GM20000 (cell line): ENCODE results near the gene CARD19.

Experiments used
- DNase-seq: peaks from one replicate; pipeline ENCODE4 v3.0.0; 2012; ENCODE audit warnings: low spot score
- TF ChIP-seq, protein P1 (sequence below): IDR thresholded peaks from 2 replicates; pipeline ENCODE4 v1.5.1; 2012; ENCODE audit warnings: mild to moderate bottlenecking, control low read depth; ENCODE audit errors: extremely low read depth, missing control alignments

CARD19 gene

DNA sequence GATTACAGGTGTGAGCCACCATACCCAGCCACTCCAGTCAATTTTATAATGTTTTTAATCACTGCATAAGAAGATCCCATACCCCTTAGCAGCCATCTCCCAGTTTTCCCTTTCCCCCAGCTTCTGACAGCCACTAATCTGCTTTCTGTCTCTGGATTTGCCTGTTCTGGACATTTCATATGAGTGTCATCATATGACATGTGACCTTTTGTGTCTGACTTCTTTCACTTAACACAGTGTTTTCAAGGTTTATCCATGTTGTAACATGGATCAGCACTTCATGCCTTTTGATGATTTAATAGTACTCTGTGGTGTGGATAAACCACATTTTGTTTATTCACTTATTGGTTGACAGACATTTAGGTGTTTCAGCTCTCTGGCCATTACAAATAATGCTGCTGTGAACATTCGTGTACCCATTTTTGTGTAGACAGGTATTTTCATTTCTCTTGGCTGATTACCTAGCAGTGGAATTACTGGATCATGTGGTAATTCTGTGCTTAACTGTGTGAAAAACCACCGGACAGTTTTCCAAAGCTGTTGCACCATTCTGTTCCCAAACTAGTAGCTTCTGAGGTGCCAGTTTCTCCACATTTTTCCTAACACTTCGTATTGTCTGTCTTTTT is 28.9 kb upstream of the CARD19 start:
- TF ChIP-seq, protein P1, sequence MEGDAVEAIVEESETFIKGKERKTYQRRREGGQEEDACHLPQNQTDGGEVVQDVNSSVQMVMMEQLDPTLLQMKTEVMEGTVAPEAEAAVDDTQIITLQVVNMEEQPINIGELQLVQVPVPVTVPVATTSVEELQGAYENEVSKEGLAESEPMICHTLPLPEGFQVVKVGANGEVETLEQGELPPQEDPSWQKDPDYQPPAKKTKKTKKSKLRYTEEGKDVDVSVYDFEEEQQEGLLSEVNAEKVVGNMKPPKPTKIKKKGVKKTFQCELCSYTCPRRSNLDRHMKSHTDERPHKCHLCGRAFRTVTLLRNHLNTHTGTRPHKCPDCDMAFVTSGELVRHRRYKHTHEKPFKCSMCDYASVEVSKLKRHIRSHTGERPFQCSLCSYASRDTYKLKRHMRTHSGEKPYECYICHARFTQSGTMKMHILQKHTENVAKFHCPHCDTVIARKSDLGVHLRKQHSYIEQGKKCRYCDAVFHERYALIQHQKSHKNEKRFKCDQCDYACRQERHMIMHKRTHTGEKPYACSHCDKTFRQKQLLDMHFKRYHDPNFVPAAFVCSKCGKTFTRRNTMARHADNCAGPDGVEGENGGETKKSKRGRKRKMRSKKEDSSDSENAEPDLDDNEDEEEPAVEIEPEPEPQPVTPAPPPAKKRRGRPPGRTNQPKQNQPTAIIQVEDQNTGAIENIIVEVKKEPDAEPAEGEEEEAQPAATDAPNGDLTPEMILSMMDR, result no peak
- no peak for DNase-seq

DNA sequence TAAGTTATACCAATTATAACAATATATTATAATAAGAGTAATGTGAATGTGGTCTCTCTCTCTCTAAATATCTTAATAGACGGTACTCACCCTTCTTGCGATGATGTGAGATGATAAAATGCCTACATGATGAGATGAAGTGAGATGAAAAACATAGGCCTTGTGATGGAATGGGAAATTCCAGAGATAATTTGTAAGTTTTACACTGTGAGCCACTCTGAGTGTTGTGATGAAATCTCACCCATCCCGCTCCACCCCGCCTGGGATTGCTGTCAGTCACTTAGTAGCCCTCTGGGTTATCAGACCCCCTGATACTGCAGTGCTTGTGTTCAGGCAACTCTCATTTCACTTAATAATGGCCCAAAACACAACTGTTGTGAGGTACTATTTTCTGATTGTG is 27.1 kb upstream of the CARD19 start:
- TF ChIP-seq, protein P1, result no peak
- DNase-seq, result no peak

DNA sequence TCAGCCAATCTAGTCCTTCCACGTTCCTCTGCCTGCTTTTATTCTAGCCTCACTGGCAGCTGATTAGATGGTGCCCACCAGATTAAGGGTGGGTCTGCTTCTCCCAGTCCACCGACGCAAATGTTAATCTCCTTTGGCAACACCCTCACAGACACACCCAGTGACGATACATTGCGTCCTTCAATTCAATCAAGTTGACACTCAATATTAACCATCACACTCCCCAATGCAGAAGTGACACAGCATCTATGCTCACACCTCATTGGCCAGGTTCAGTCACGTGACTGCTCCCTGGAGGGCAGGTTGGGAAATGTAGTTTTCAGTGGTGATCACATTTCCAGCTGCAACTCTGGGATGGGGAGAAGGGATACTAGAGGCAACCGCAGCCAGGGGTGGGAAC is 24.6 kb upstream of the CARD19 start:
- TF ChIP-seq, protein P1, result no peak
- no peak for DNase-seq

DNA sequence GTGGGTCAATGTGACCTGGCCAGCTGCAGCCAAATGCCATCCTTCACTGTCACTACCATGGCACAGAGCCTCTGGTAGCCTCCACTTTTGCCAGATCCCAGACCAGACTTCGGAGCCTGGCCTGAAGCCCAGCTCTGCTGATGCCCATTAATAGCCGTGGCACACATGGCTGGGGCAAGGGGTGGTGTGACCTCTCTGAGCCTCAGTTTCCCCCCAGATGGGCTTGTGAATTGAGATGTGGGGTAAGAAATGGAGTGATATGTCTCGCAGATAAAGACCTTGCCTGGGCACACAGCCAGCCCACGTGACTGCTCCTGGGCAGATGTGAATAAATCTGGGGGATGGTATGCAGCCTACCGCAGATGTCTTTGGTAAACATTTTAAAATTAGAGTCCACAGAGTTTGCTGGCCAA is 23.6 kb upstream of the CARD19 start:
- TF ChIP-seq, protein P1, result no peak
- no peak for DNase-seq

DNA sequence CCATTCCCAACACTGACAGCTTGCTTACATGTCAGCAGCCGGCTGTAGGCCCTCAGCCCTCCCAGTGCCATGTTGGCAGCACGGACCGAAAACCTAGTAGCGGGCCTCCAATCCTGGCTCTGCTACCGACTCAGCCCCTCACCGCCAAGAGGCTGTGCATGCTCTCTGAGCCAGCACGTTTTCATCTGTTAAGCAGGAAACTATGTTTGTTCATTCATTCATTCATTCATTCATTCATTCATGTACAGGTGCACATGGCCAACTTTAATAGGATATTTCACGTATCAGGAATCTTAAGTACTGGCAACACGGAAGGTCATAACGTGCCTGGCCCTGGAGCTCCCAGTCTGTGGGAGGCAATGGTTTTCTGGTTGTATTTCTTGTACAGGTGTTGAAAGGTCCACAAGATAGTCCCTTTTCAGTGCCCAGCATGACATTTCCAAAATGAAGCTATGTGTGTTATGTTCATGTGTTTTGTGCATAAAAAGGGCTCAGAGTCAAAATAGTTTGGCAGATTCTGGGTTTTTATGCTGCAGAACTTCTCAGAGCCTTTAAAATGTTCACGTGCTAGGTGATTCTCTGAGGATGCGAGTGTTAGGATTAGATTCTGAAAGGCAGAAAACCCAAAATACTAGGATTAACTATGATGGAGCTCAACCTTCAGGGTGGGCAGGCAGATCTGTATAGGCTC is 19.8 kb upstream of the CARD19 start:
- no peak for DNase-seq
- TF ChIP-seq, protein P1, result no peak

DNA sequence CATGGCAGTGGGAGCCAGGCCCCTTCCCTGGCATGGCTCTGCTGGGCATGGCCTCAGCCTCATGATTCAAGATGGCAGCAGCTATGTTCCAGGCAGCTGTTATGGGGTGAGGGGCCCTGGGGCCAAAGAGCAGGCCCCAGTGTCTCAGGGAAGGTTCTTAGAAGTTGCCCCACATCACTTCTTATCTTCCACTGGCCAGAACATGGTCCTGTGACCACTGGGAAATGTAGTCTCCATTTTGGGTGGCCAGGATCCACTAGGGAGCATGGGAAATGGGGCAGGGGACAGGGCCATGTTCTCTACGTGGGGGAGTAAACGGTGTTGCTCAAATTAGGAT is 19.3 kb upstream of the CARD19 start:
- TF ChIP-seq, protein P1, result no peak

GRCh38 chr9:93077367-93077766 is 18.6 kb upstream of the CARD19 start:
- TF ChIP-seq, protein P1, result no peak
- DNase-seq, result no peak

More for the DNA sequence above, 19.3 kb upstream of the CARD19 start:
- no peak for DNase-seq
